ENCODE measurements around the gene EFHC1. TPM values are rescaled to one million over a fixed set of nuclear protein-coding genes. Genes with fewer than 3 reads are reported as not detected.

The EFHC1 gene
- total and polyA plus RNA-seq, 12 donors, result 3.3 to 14.3 (median 5.8) TPM

DNA sequence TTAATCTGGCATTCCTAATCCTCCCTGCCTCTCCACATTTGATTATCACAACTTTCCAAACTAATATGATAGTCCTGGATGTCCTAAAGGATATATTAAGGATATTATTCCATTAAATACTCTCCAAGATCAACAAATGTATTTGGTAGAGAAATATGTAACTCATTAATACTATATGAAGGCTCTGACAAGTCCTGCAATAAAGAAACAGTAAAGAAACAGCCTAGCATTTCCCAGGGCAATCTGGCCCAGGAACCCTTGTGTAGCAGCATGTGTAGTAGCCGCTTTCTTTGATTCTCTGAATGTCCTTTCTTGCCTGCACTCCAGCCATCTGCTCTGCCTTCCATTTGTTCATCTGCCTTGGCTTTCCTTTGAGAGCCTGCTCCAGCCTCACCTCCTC lies 133.0 kb downstream of the EFHC1 start:
- DNase-seq, result no peak
- 98 to 100% methylated on average over 1 of the region's 1 CpG for WGBS, 2 donors
- Histone ChIP-seq H3K27me3 (no peaks in the 10 kb centered on the region), H3K4me3 (no peak overlapping the region), H3K4me1 (peaks cover 15 to 76% (median 63%) of the 10 kb centered on the region in 9 donors), H3K9me3 (no peaks in the 10 kb centered on the region), H3K27ac (peak overlapping the region in 2 of 10 donors; percentile 72 to 81), H3K36me3 (no peaks in the 10 kb centered on the region)
- intact Hi-C loops (cut with DNase I), result no loop called here
- TF ChIP-seq, protein P1, sequence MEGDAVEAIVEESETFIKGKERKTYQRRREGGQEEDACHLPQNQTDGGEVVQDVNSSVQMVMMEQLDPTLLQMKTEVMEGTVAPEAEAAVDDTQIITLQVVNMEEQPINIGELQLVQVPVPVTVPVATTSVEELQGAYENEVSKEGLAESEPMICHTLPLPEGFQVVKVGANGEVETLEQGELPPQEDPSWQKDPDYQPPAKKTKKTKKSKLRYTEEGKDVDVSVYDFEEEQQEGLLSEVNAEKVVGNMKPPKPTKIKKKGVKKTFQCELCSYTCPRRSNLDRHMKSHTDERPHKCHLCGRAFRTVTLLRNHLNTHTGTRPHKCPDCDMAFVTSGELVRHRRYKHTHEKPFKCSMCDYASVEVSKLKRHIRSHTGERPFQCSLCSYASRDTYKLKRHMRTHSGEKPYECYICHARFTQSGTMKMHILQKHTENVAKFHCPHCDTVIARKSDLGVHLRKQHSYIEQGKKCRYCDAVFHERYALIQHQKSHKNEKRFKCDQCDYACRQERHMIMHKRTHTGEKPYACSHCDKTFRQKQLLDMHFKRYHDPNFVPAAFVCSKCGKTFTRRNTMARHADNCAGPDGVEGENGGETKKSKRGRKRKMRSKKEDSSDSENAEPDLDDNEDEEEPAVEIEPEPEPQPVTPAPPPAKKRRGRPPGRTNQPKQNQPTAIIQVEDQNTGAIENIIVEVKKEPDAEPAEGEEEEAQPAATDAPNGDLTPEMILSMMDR (IDR thresholded peaks at IDR 0.05), result no peak
- no peak for ATAC-seq

DNA sequence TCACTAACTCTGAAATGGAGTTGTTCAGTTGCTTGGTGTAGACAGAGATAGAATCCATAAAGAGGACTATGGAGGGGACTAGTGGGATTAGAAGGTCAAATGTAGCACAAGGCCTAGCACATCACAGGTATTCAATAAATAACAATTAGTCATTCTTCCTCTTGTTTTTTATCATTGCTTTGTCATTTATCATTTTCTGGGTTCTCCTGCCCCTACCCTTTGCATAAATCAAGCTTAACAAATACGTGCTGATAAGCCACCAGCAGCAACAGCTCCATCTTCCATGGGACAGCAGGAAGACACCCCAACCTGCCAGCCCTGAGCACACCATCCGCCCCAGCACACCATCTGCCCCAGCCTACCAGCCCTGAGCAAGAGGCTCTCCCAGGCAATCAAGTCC lies 133.6 kb downstream of the EFHC1 start:
- 95 to 97% methylated on average over 2 of the region's 2 CpGs for WGBS, 2 donors
- no peak for DNase-seq
- Histone ChIP-seq H3K4me3 (no peak overlapping the region), H3K27ac (no peak overlapping the region), H3K36me3 (no peaks in the 10 kb centered on the region), H3K9me3 (no peaks in the 10 kb centered on the region), H3K4me1 (peaks cover 12 to 74% (median 63%) of the 10 kb centered on the region in 9 donors), H3K27me3 (no peaks in the 10 kb centered on the region)
- intact Hi-C loops (cut with DNase I), result no loop called here
- no peak for ATAC-seq
- TF ChIP-seq, protein P1 (IDR thresholded peaks at IDR 0.05), result no peak

DNA sequence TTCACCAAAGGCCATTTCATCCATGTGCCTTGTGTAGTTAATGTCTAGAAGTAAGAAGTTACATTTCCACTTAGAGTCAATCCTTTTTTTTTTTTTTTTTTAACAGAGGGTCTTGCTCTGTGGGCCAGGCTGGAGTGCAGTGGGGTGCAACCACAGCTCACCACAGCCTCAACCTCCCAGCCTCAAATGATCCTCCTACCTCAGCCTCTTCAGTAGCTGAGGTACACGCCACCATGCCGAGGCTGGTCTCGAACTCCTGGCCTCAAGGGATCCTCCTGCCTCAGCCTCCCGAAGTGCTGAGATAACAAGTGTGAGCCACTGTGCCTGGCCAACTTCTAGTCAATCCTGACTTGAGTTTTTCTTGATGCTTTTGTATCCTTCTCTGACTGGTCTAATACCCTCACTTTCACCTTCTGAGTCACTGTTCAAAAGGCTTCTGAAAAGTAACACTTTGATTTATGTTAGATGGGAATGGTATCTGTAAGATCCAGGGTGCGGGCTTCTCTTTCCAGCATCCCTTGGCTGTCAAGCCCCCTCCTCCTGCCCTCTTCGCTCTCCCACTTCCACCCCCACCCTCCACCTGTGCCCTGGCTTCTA lies 134.6 kb downstream of the EFHC1 start:
- Histone ChIP-seq H3K36me3 (no peaks in the 10 kb centered on the region), H3K4me1 (peaks cover 12 to 69% (median 54%) of the 10 kb centered on the region in 9 donors), H3K27ac (no peak overlapping the region), H3K9me3 (no peaks in the 10 kb centered on the region), H3K4me3 (no peak overlapping the region), H3K27me3 (no peaks in the 10 kb centered on the region)
- no peak for ATAC-seq
- intact Hi-C loops (cut with DNase I), result no loop called here
- TF ChIP-seq, protein P1 (IDR thresholded peaks at IDR 0.05), result no peak
- no peak for DNase-seq
- 93 to 94% methylated on average over 6 of the region's 6 CpGs for WGBS, 2 donors

DNA sequence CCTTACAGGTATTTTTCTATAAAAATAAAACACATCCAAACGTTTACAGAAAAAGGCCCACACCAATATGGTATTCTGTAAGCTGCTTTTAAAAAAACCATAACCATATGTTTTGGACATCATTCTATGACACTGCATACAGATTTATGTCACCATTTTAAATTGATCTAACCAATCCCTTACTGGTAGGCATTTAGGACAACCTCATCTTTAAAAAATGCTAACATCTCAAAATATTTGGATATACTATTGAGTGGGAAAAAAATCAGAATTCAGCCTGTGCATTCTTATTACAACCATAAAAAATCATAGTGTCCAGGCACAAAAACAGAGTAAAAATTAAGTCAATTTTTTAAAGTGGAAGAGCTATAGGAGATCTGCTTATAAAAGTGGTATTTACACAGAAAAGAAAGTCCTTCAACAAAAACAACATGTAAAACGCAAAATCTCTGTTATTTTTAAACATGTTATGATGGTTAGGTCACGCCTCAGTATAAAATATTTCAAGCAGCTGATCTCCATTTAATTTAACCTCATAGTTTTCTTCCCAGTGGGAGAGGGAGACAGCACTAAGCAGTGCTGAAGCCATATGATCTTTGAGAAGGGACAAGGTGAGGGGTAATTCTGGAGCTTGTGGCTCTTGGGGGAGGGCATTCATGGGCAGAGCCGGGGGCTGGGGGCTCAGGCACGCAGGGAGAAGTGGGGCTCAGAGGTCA lies 135.5 kb downstream of the EFHC1 start:
- intact Hi-C loops (cut with DNase I), result no loop called here
- 68 to 70% methylated on average over 5 of the region's 5 CpGs for WGBS, 2 donors
- DNase-seq, result no peak
- TF ChIP-seq, protein P1 (IDR thresholded peaks at IDR 0.05), result no peak
- Histone ChIP-seq H3K27me3 (no peaks in the 10 kb centered on the region), H3K9me3 (no peaks in the 10 kb centered on the region), H3K4me1 (peaks cover 8 to 69% (median 50%) of the 10 kb centered on the region in 9 donors), H3K4me3 (no peak overlapping the region), H3K36me3 (no peaks in the 10 kb centered on the region), H3K27ac (no peak overlapping the region)
- ATAC-seq, result no peak
